ENCODE measurements around the gene ZFP64. TPM values are rescaled to one million over a fixed set of nuclear protein-coding genes. Genes with fewer than 3 reads are reported as not detected.

ZFP64 gene
- total RNA-seq, 1 experiment from 2014 or later, result 16.0 TPM

DNA sequence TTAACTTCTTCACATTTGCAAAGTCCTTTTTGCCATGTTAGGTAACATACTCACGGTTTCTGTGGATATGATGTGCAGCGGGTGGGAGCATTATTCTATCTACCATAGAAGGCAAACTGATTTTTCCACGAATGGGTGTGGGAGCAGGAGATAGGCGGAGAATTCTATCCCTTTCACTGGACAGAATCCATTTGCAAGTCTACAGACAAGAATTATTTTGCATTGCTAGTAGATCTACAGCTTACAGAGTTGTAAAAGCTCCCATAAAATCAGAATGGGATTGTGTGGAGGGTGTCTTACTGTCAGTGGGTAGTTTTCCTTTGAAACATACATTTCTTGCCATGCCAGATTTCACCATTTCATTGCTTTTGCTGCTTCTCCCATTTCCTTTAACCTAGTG lies 22.4 kb upstream of the ZFP64 start:
- H3K27ac ChIP-seq (ENCODE audit: low read depth, low read length), result no peak overlapping the region
- TF ChIP-seq, protein P1, sequence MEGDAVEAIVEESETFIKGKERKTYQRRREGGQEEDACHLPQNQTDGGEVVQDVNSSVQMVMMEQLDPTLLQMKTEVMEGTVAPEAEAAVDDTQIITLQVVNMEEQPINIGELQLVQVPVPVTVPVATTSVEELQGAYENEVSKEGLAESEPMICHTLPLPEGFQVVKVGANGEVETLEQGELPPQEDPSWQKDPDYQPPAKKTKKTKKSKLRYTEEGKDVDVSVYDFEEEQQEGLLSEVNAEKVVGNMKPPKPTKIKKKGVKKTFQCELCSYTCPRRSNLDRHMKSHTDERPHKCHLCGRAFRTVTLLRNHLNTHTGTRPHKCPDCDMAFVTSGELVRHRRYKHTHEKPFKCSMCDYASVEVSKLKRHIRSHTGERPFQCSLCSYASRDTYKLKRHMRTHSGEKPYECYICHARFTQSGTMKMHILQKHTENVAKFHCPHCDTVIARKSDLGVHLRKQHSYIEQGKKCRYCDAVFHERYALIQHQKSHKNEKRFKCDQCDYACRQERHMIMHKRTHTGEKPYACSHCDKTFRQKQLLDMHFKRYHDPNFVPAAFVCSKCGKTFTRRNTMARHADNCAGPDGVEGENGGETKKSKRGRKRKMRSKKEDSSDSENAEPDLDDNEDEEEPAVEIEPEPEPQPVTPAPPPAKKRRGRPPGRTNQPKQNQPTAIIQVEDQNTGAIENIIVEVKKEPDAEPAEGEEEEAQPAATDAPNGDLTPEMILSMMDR (IDR thresholded peaks at IDR 0.05 in 2 of 3, conservative IDR thresholded peaks at IDR 0.05 in 1 of 3; ENCODE audit: borderline replicate concordance in 1 of 3, insufficient read depth in 1 of 3, low read depth in 2 of 3, low read length in 2 of 3), result no peak
- TF ChIP-seq, protein P2, sequence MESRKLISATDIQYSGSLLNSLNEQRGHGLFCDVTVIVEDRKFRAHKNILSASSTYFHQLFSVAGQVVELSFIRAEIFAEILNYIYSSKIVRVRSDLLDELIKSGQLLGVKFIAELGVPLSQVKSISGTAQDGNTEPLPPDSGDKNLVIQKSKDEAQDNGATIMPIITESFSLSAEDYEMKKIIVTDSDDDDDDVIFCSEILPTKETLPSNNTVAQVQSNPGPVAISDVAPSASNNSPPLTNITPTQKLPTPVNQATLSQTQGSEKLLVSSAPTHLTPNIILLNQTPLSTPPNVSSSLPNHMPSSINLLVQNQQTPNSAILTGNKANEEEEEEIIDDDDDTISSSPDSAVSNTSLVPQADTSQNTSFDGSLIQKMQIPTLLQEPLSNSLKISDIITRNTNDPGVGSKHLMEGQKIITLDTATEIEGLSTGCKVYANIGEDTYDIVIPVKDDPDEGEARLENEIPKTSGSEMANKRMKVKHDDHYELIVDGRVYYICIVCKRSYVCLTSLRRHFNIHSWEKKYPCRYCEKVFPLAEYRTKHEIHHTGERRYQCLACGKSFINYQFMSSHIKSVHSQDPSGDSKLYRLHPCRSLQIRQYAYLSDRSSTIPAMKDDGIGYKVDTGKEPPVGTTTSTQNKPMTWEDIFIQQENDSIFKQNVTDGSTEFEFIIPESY (IDR thresholded peaks at IDR 0.05; ENCODE audit: extremely low read depth, insufficient replicate concordance, low read length), result no peak
- H3K4me1 ChIP-seq (ENCODE audit: control insufficient read depth in 1 of 2, insufficient read depth in 2 of 2, low read length in 2 of 2), result no peaks in the 10 kb centered on the region
- H4K20me1 ChIP-seq (ENCODE audit: insufficient read depth), result no peaks in the 10 kb centered on the region
- H3K4me3 ChIP-seq (replicated peaks in 1 of 2; ENCODE audit: low read depth in 1 of 2, low read length in 2 of 2), result no peak overlapping the region
- no peaks in the 10 kb centered on the region for H3K9me2 ChIP-seq (ENCODE audit: insufficient read depth)
- ATAC-seq (no peak), DNase-seq (ENCODE audit: low read depth, low spot score) (no peak)
- H3K27me3 ChIP-seq (ENCODE audit: insufficient read depth, low read length), result 0 out of 2 replicates have a peak, but pooled peaks cover 3% of the 10 kb centered on the region
- POLR2A ChIA-PET, result no interaction called here
- no peak overlapping the region for H2AFZ ChIP-seq (ENCODE audit: low read depth, low read length, poor library complexity, severe bottlenecking)
- no peaks in the 10 kb centered on the region for H3K79me2 ChIP-seq (ENCODE audit: insufficient read depth, low read length)
- H3K36me3 ChIP-seq (ENCODE audit: control insufficient read depth in 1 of 2, insufficient read depth in 2 of 2, low read length in 2 of 2), result no peaks in the 10 kb centered on the region
- no peak overlapping the region for H3K9ac ChIP-seq (ENCODE audit: low read length)
- H3K9me3 ChIP-seq (ENCODE audit: control insufficient read depth in 1 of 2, insufficient read depth in 1 of 2, low read depth in 1 of 2, low read length in 2 of 2), result no peaks in the 10 kb centered on the region
- H3K4me2 ChIP-seq (ENCODE audit: low read length), result no peak overlapping the region
- intact Hi-C loops (cut with micrococcal nuclease), result no loop called here
- RAD21 ChIA-PET (ENCODE audit: low non-redundant PET in 1 of 2, low total read pairs in 2 of 2, uncharacterized antibody in 2 of 2, unreplicated experiment in 2 of 2), result no interaction called here
- no TSS peak for BruUV-seq (replicated peaks)
- CTCF ChIA-PET, result no interaction called here

DNA sequence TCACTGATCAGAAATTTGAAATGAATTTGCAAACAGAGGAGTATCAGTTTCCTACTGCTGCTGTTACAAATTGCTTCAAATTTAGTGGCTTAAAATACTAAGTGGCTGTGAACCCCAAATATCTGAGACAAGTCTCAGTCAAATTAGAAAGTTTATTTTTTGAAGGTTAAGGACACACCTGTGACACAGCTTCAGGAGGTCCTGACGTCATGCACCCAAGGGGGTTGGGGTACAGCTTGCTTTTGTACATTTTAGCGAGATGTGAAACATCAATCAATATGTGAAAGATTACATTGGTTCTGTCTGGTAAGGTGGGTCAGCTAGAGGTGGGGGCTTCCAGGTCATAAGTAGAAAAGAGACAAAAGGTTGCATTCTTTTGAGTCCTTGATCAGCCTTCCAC lies 21.4 kb upstream of the ZFP64 start:
- no peaks in the 10 kb centered on the region for H3K36me3 ChIP-seq (ENCODE audit: control insufficient read depth in 1 of 2, insufficient read depth in 2 of 2, low read length in 2 of 2)
- no peak overlapping the region for H3K4me3 ChIP-seq (replicated peaks in 1 of 2; ENCODE audit: low read depth in 1 of 2, low read length in 2 of 2)
- no peaks in the 10 kb centered on the region for H3K9me3 ChIP-seq (ENCODE audit: control insufficient read depth in 1 of 2, insufficient read depth in 1 of 2, low read depth in 1 of 2, low read length in 2 of 2)
- DNase-seq (ENCODE audit: low read depth, low spot score) (no peak), ATAC-seq (no peak)
- 0 out of 2 replicates have a peak, but pooled peaks cover 3% of the 10 kb centered on the region for H3K27me3 ChIP-seq (ENCODE audit: insufficient read depth, low read length)
- H3K79me2 ChIP-seq (ENCODE audit: insufficient read depth, low read length), result no peaks in the 10 kb centered on the region
- BruUV-seq (replicated peaks), result no TSS peak
- RAD21 ChIA-PET (ENCODE audit: low non-redundant PET in 1 of 2, low total read pairs in 2 of 2, uncharacterized antibody in 2 of 2, unreplicated experiment in 2 of 2), result no interaction called here
- CTCF ChIA-PET, result no interaction called here
- no peak overlapping the region for H2AFZ ChIP-seq (ENCODE audit: low read depth, low read length, poor library complexity, severe bottlenecking)
- no peaks in the 10 kb centered on the region for H3K4me1 ChIP-seq (ENCODE audit: control insufficient read depth in 1 of 2, insufficient read depth in 2 of 2, low read length in 2 of 2)
- no peak overlapping the region for H3K4me2 ChIP-seq (ENCODE audit: low read length)
- no peak overlapping the region for H3K9ac ChIP-seq (ENCODE audit: low read length)
- no peak overlapping the region for H3K27ac ChIP-seq (ENCODE audit: low read depth, low read length)
- H4K20me1 ChIP-seq (ENCODE audit: insufficient read depth), result no peaks in the 10 kb centered on the region
- no peaks in the 10 kb centered on the region for H3K9me2 ChIP-seq (ENCODE audit: insufficient read depth)
- intact Hi-C loops (cut with micrococcal nuclease), result no loop called here
- POLR2A ChIA-PET, result no interaction called here
- TF ChIP-seq CEBPB (IDR thresholded peaks at IDR 0.05; ENCODE audit: low read depth) (no peak), ZNF274 (IDR thresholded peaks at IDR 0.05; ENCODE audit: low read depth, low read length) (no peak), SIN3A (IDR thresholded peaks at IDR 0.05; ENCODE audit: low read depth) (no peak), EGR1 (IDR thresholded peaks at IDR 0.05; ENCODE audit: low read depth) (no peak), POLR2AphosphoS5 (IDR thresholded peaks at IDR 0.05; ENCODE audit: low read depth, low read length) (no peak), TCF7L2 (IDR thresholded peaks at IDR 0.05; ENCODE audit: borderline replicate concordance, extremely low read depth, insufficient read depth, insufficient read length) (no peak), CBX3 (IDR thresholded peaks at IDR 0.05; ENCODE audit: low read depth) (no peak)
- TF ChIP-seq, protein P3, sequence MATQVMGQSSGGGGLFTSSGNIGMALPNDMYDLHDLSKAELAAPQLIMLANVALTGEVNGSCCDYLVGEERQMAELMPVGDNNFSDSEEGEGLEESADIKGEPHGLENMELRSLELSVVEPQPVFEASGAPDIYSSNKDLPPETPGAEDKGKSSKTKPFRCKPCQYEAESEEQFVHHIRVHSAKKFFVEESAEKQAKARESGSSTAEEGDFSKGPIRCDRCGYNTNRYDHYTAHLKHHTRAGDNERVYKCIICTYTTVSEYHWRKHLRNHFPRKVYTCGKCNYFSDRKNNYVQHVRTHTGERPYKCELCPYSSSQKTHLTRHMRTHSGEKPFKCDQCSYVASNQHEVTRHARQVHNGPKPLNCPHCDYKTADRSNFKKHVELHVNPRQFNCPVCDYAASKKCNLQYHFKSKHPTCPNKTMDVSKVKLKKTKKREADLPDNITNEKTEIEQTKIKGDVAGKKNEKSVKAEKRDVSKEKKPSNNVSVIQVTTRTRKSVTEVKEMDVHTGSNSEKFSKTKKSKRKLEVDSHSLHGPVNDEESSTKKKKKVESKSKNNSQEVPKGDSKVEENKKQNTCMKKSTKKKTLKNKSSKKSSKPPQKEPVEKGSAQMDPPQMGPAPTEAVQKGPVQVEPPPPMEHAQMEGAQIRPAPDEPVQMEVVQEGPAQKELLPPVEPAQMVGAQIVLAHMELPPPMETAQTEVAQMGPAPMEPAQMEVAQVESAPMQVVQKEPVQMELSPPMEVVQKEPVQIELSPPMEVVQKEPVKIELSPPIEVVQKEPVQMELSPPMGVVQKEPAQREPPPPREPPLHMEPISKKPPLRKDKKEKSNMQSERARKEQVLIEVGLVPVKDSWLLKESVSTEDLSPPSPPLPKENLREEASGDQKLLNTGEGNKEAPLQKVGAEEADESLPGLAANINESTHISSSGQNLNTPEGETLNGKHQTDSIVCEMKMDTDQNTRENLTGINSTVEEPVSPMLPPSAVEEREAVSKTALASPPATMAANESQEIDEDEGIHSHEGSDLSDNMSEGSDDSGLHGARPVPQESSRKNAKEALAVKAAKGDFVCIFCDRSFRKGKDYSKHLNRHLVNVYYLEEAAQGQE (IDR thresholded peaks at IDR 0.05; ENCODE audit: low read depth), result no peak

Measured in HCT116 (cell line).